Cardiac fibroblast (primary cell): ENCODE data around the gene SORL1-AS1.

Experiments
- DNase-seq, 2 donors: peaks; one replicate each; pipeline versions ENCODE4 v3.0.0 to v3.0.0-alpha.2; 2010; ENCODE audit warnings: low read depth in 2 of 2
- H3K4me3 ChIP-seq, 2 donors: replicated peaks in 1 of 2; 1 replicate in 1 of 2; 2 replicates in 1 of 2; pipeline ENCODE4 v1.5.1; 2011; ENCODE audit warnings: low read depth in 2 of 2, low read length in 2 of 2, mild to moderate bottlenecking in 2 of 2, moderate library complexity in 1 of 2
- CTCF ChIP-seq: IDR thresholded peaks from one replicate; pipeline ENCODE4 v1.5.1; 2011; ENCODE audit warnings: low read depth, mild to moderate bottlenecking, low read length, inconsistent platforms

Gene SORL1-AS1

GRCh38 chr11:121448431-121448941 is 4.3 kb downstream of the SORL1-AS1 start:
- no peak for TF ChIP-seq CTCF
- no peak overlapping the region for H3K4me3 ChIP-seq
- no peak for DNase-seq

- H3K4me3 ChIP-seq, result no peak overlapping the region
- DNase-seq, result no peak
- TF ChIP-seq CTCF, result no peak
Observed at GRCh38 chr11:121448011-121448410, 4.8 kb downstream of the SORL1-AS1 start.

- no peak overlapping the region for H3K4me3 ChIP-seq
- TF ChIP-seq CTCF, result no peak
- DNase-seq, result peak in 1 of 2 donors; percentile 7
Observed at GRCh38 chr11:121446752-121447156, 6.0 kb downstream of the SORL1-AS1 start.

- no peak for TF ChIP-seq CTCF
- no peak for DNase-seq
- no peak overlapping the region for H3K4me3 ChIP-seq
Observed at GRCh38 chr11:121445071-121445768, 7.5 kb downstream of the SORL1-AS1 start.

- no peak for DNase-seq
- TF ChIP-seq CTCF, result no peak
- no peak overlapping the region for H3K4me3 ChIP-seq
Observed at GRCh38 chr11:121444526-121444925, 8.2 kb downstream of the SORL1-AS1 start.

- H3K4me3 ChIP-seq, result no peak overlapping the region
- no peak for TF ChIP-seq CTCF
- no peak for DNase-seq
Observed at GRCh38 chr11:121443688-121444275, 9.0 kb downstream of the SORL1-AS1 start.
